ENCODE data around the gene ELMOD2.

The ELMOD2 gene

DNA sequence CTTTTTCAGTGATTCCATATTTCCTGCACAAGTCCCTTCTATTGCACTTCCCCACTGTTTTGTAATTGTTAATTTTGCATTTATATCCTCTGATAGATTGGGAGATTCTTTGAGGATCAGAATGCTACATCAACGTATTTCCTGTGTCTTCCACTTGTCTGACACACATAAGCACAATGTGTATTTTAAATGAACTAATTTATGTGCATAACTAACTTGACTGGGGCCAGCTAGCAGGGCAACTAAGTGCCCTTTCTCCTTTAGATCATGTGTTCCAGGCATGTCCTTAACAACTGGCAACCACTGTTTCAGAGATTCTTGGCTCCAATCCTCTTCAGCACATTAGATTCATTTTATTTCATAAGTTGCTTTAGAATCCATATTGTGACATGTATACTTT, 60.5 kb downstream of the ELMOD2 start:
- no peak for DNase-seq

DNA sequence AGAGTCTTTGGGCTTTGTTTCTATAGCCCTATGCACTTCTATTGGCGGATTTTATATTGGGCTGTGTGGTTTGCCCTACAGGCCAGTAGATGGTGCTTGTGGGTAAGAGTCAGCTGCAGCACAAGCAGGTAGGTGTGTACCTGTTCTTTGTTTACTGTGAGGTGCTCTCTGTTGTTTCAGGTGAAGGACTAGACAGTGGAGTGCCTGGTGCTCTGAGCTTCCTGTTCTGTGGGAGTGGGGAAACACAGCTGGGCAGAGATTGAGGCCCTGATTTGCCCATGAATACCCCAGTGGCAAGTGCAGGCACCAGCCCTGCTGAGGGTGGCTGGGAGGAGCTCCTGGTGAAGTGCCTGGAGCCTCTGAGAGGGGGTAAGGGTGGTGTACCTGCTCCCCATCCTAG, 71.1 kb downstream of the ELMOD2 start:
- peak; percentile 8 for DNase-seq

DNA sequence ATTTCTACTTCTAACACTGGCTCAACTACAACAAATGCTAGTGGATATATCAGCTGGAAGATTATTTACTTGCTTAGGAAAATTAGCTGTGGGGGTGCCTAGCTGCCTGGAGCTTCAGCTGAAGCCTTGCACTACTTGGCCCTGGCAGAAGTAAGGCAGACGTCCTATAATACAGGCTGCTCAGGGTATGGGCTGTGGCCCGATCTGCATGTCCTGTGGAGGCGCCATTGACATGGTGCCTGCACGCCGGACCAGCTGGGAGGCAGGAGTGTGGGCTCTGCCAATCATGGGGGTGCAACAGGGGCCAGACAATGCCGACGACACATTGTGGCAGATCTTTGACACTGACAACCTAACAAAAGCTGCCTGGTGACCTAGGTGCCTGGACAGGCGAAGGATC, 76.4 kb downstream of the ELMOD2 start:
- no peak for DNase-seq

DNA sequence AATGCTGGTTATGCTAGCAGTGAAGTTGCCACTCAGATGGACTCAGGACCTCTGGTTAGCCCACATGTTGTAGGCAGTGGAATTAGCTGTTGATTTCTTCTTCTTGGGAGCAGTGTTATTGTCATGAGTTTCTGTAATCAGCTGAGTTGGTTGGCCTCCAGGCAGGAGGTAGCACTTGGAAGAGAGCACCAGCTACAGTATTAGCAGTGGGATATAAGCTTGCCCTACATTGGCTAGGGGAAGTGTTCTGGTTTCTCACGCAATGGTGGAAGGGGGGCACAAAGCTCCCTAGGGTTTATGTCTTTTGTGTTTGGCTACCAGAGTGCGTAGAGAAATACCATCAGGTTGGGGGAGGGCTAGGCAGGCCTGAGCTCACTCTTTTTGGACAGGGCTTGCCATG, 78.7 kb downstream of the ELMOD2 start:
- DNase-seq: no peak

DNA sequence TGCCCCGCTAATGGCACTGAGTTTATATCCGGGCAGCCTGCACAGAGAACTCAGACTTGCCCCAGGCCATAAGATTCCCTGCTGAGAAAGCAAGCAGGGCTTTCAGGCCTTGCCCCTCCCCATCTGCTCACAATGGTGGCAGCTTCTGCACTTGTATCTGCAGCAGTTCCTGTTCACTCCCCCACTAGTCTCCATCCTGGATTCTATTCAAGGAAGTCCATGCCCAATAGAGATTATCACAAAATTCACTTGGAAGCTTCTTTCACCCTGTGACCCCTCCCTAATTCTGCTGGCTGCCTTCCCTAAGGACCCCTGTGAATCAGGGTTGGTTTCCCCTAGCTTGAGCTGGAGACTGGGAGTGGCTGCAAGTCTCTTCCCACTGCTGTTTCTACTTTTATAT, 79.3 kb downstream of the ELMOD2 start:
- no peak for DNase-seq
